CD4-positive, alpha-beta T cell treated with Interleukin-12 subunit alpha and Interleukin-12 subunit beta, for 1 hour (primary cell): Measurements from ENCODE around the gene KXD1.
"Not testable (repeated sequence)": the region's sequence is repeated elsewhere in the genome, so short reads cannot be mapped to it uniquely, and the experiment has no call there.

Source experiments
- DNase-seq: peaks from one replicate; pipeline ENCODE4 v3.0.0-alpha.2; 2020

Gene KXD1

GRCh38 chr19:18557411-18558201 lies at the start of gene KXD1:
Gene KXD1, plus strand, starts transcription at chr19:18557870. Its CDS starts 4,187 bp downstream, at chr19:18562057.
- DNase-seq, result peak; percentile 99

GRCh38 chr19:18508585-18508984 lies 49.1 kb upstream of the KXD1 start:
- DNase-seq, result no peak

GRCh38 chr19:18510216-18510615 lies 47.5 kb upstream of the KXD1 start:
- DNase-seq, result no peak

GRCh38 chr19:18513868-18514267 lies 43.8 kb upstream of the KXD1 start:
- no peak for DNase-seq

- peak; percentile 42 for DNase-seq
Observed at GRCh38 chr19:18514800-18515682, 42.6 kb upstream of the KXD1 start.

- no peak for DNase-seq
Observed at GRCh38 chr19:18515959-18516358, 41.7 kb upstream of the KXD1 start.

- no peak for DNase-seq
Observed at GRCh38 chr19:18517606-18518005, 40.1 kb upstream of the KXD1 start.

- DNase-seq, result no peak
Observed at GRCh38 chr19:18518639-18519038, 39.0 kb upstream of the KXD1 start.

GRCh38 chr19:18519962-18520847 lies 37.5 kb upstream of the KXD1 start:
- DNase-seq, result peak; percentile 69

- peak; percentile 36 for DNase-seq
Observed at GRCh38 chr19:18520848-18521691, 36.6 kb upstream of the KXD1 start.

- no peak for DNase-seq
Observed at GRCh38 chr19:18521692-18522123, 36.0 kb upstream of the KXD1 start, which contains the start of gene ELL. Gene ELL, minus strand, starts transcription at chr19:18522070. Its CDS starts 15 bp downstream, at chr19:18522055.

GRCh38 chr19:18522124-18522861 lies 35.4 kb upstream of the KXD1 start:
- DNase-seq, result peak; percentile 100

GRCh38 chr19:18522862-18523440 lies 34.7 kb upstream of the KXD1 start:
- DNase-seq, result not testable (repeated sequence)

- DNase-seq, result no peak
Observed at GRCh38 chr19:18523841-18524240, 33.8 kb upstream of the KXD1 start.

- DNase-seq, result no peak
Observed at GRCh38 chr19:18526316-18526715, 31.4 kb upstream of the KXD1 start.

GRCh38 chr19:18529782-18530181 lies 27.9 kb upstream of the KXD1 start:
- no peak for DNase-seq

GRCh38 chr19:18531485-18531884 lies 26.2 kb upstream of the KXD1 start:
- no peak for DNase-seq

- no peak for DNase-seq
Observed at GRCh38 chr19:18532168-18532890, 25.3 kb upstream of the KXD1 start.

- no peak for DNase-seq
Observed at GRCh38 chr19:18533058-18533457, 24.6 kb upstream of the KXD1 start.

GRCh38 chr19:18536475-18536874 lies 21.2 kb upstream of the KXD1 start:
- DNase-seq, result no peak
